Hematopoietic multipotent progenitor cell treated with erythropoietin and hydrocortisone succinate and interleukin-3 and kit ligand, for 17 days (in vitro differentiated cells): ENCODE results near the gene YDJC.
"Not testable (repeated sequence)": the region's sequence is repeated elsewhere in the genome, so short reads cannot be mapped to it uniquely, and the experiment has no call there.

Experiments used
- DNase-seq: peaks from one replicate; pipeline ENCODE4 v3.0.0-alpha.2; 2015; ENCODE audit warnings: low spot score

YDJC gene

GRCh38 chr22:21631025-21631424 is 1.2 kb upstream of the YDJC start:
- no peak for DNase-seq

GRCh38 chr22:21628386-21629254 is 1.2 kb downstream of the YDJC start:
- DNase-seq: no peak

- no peak for DNase-seq
Observed at GRCh38 chr22:21626735-21627469, 2.9 kb downstream of the YDJC start.

- DNase-seq: no peak
Observed at GRCh38 chr22:21626073-21626734, 3.6 kb downstream of the YDJC start.

DNA sequence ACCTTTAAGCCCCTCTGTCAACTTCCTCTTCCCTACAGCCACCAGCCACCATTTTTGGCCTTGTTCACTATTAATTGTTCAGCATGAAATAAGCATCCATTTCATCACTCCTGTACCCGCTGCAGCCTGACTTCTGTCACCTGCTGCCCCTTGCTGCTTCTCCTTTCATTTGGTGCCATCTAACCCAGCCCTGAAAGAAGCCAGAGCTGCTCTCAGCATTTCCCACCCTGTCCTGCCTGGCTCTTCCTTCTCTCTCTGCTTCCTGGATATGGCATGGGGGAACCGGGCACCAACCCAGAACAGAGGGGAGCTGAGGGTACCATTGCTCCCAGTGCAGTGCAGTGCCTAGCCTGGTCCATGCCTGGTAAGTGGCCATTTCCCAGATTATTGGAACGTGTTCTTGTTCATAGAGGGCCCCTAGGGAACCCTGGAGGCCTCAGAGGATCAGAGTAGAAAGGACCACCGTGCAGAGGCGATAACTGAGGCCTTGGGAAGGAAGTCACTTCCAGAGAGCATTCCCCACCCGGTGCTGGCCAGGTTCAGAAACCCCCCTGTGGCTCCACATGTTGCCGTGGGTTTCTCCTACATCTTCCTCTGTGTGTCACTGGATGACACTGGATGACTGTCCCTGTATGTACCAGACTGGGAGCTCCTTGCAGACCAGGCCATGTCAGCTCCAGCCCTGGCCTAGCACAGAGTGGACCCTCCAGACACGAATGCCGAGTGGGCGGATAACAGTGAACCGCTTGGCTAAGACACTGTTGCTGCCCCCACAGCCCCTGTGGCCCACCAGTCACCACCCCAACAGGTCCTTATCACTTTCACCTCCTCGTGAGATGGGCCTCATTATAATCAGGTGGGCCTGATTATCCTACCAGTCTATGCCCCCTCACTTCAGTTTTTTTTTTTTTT is 4.7 kb downstream of the YDJC start:
- no peak for DNase-seq

DNA sequence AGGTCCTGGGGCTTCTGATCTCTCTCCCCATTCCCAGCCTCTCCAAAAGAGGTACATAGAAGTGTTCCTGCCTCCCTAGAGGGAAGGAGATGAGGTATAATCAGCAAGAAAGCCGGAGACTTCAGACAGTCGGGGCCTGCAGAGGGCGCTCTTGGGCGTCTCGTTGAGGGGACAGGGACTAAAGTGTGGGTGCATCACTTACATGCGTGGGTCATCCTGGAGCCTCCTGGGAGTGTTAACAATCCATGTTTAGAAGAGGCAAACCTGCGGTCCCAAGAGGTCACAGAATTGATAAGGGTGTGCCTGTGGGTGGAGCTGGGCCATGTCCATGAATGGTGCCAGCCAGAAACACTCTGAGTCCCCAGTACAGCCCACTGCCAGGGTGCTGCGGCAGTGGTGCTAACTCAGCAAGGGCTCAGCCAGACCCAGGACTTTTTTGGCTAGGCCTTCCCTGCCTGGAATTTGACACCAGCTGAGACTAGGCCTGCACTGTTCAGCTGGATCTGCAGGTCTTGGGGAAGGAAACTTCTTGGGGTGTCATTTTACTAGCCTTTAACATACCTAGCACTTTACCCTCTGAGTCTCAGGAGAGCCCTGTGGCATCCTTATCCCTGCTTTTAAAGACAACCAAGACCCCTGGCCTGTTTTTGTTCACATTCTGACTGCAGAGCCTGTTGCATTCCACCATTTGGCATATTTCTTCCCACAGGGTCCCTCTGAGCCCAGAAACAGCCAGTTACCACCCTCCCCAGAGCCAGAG is 5.5 kb downstream of the YDJC start:
- DNase-seq: peak; percentile 44

GRCh38 chr22:21623648-21623970 is 6.2 kb downstream of the YDJC start:
- DNase-seq: no peak

GRCh38 chr22:21622919-21623647 is 6.7 kb downstream of the YDJC start:
- no peak for DNase-seq

DNA sequence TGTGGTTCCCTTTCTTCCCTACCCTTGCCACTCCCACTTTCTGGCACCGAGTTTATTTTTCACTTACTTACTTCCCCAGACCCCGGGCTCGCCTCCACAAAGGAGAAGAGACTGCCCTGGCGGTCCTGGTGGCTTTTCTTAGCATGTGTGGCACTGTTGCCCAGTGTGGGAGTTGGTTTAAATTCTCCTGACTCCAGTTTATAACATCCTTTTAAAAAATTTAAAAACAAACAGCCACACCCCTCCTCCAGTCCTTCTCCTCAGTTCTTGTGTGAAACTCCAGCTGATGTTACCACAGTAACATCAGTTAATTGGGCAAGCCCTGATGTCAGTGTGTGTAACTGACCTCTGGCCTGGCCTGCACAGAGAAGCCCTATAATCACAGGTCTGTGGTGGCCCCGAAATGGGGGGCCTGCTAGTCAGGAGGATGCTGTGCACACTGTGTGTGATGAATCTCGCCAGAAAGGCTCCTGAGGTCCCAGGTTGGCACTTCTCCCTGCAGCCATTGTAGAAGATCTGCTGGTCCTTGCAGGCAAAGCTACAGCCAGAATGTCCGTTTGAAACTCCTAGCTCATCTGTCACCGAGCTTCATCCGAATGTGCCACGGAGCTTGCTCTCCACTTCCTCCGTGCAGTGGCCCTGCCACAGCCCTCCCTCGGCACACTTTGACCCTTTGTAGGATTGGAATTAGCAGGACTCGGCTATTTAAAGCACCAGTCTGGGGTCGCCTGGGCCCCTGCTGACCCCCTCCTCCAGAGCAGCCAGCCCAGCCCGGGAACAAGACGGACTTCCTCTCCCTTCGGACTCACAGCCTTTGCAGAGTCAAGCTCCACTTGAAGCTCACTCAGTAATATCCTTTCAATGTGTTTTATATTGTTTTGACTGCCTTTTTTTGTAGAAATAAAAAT is 7.6 kb downstream of the YDJC start:
- no peak for DNase-seq

GRCh38 chr22:21621025-21621424 is 8.8 kb downstream of the YDJC start:
- DNase-seq: no peak

- DNase-seq: not testable (repeated sequence)
Observed at GRCh38 chr22:21617337-21617736, 12.5 kb downstream of the YDJC start.

DNA sequence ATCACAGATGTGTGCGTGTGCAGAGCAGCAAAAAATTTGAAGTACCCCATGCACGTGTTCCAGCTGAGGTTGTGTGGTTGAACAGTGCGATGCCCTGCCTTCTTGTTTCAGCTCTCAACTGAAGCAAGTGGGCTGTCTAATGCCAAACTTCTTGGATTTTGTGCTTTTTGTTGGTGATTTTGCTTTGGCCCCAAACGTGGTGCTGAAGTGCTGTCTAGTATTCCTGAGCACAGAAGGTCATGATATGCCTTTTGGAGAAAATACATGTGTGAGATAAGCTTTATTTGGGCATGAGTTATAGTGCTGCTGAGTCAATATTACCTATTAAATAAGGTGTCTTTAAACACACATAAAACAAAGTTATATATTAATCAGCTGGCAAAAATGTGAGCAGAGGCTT is 14.1 kb downstream of the YDJC start:
- no peak for DNase-seq

GRCh38 chr22:21613553-21614233 is 16.1 kb downstream of the YDJC start:
- no peak for DNase-seq

DNA sequence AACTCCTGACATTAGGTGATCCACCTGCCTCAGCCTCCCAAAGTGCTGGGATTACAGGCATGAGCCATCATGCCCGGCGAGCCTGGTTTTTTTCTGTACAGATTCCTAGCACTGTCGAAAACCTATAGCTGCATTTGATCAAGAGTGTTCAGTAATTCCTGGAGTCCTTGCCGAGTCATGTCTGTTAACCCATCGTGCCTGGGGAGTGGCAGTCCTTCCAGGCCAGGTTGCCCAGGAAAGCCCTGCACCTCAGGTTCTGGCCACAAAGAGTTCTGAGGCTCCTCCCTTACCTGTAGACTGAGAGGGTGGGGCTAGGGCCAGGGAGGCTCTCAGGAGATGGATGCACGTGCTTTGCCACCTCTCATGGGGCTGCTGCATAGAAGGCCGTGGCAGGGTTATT is 17.0 kb downstream of the YDJC start:
- DNase-seq: no peak

- no peak for DNase-seq
Observed at GRCh38 chr22:21611210-21611977, 18.4 kb downstream of the YDJC start.

- DNase-seq: not testable (repeated sequence)
Observed at GRCh38 chr22:21609556-21610157, 20.2 kb downstream of the YDJC start.

GRCh38 chr22:21606775-21607174 is 23.0 kb downstream of the YDJC start:
- DNase-seq: no peak
